Stimulated activated CD8-positive, alpha-beta memory T cell treated with anti-CD3 and anti-CD28 coated beads, Interleukin-4, amount 100 ng/mL, for 4 hours (primary cell): ENCODE measurements around the gene FSTL4.

Experiments used
- DNase-seq, 2 donors: peaks; one replicate each; pipeline ENCODE4 v3.0.0-alpha.2; 2020; ENCODE audit warnings: low read depth in 2 of 2, low spot score in 1 of 2

The FSTL4 gene

DNA sequence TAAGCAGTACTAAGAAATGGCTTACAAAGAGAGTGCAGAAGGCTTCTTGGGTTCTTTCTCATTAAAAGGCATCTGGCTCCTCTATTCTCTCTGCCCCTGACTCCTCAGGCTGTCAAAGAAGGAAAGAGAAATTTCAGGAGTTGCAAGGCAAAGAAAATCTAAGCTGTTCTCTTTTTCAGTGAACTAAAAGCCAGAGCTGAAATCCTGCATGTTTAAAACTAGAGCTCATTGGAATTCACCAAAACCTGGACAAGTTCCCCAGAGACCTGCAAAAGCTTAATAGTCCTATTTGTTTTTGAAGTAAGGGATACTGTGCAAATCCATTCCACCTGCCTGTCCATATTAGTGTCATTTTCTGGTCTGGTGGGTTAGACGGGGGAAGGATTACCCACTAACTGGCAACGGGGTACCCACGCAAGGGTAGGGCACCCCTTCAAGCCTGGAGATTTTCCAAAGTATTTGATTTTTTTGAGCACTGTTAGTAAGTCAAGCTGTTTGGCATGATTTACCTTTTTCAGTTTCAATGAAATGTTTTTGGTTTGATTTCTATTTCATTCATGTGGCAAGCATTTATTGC is 179.3 kb downstream of the FSTL4 start:
- DNase-seq, result no peak

DNA sequence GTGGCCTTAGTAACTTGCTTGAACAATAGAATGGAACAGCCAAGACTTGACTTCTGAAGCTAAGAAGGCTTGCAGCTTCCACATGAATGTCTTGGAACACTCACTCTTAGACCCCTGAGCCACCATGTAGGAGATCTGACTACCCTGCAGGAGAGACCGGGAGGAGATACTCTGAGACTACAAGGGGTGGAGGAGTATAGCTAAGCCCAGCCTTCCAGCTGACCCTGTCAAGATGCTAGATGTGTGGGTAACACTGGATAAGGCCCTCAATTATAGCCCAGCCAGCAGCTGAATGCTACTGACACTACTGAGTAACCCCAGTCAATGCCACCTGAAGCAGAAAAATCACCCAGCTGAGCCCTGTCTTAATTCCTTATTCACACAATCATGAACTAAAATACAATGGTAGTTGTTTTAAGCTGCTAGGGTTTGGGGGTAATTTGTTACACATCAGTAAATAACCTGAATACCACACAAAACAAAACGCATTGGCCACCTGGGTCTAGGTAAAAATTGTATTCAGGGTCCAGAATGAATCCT is 180.9 kb downstream of the FSTL4 start:
- DNase-seq, result no peak

DNA sequence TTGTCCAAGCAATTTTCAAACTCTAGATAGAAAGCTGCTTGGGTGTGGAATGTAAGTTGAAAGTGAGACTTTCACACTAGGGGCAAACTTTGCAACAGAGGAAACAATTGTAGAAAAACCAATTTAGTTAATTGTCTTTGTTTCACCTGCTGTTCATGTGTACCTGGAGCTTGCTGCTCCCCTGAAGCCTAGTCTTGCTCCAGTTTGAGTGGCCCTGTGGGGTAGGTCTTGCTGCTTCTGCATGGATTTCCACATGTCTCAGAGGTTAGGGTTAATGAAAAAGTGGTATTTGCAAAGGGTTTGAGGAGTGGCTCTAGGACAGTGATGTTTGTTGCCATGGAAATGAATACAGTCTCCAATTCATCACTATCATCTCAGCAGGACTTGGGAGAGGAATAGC is 182.2 kb downstream of the FSTL4 start:
- DNase-seq, result no peak

DNA sequence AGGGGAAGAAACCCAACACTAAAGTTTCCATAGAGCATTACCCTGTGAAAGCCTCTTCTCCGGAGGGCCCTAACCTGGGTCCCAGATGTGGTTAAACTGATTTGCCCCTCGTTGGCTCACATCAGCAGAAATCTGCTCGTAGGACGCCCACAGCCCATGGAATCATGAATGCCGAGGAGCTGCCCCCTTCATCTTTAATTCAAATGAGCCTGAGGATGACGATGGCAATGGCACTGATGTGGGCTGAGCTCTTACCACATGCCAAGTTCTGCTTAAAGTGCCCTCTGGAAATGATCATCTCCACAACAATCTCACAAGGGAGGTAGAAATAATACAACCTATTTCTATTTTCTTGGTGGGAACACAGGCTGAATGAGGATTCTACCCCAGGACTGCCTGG is 183.3 kb downstream of the FSTL4 start:
- DNase-seq, result no peak

DNA sequence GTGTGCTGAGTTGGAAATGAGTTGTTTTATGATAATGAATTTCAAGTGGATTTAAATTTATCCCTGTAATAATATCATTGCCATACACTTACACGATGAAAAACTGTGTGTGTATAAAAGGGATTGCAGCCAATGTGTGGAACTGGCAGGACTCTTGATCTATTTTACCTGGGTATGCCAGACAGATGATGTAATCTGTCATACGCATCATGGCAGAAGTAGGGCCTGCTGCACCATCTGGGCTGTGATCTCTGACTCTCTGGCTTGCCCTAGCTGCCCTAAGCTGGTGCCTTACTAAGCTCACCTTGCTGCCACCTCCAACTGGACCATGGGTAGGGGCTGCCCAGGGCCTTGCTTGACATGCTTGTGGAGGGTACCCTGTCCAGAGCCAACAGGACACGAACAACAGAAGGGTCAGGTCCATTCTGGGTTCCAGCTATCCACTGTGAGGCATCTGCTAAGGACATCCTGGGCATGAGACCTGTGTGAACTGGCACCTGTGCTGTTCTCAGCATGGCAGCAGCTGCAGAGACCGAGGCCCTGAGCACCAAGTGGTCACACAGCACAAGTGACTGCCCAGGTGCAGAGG is 184.2 kb downstream of the FSTL4 start:
- no peak for DNase-seq

DNA sequence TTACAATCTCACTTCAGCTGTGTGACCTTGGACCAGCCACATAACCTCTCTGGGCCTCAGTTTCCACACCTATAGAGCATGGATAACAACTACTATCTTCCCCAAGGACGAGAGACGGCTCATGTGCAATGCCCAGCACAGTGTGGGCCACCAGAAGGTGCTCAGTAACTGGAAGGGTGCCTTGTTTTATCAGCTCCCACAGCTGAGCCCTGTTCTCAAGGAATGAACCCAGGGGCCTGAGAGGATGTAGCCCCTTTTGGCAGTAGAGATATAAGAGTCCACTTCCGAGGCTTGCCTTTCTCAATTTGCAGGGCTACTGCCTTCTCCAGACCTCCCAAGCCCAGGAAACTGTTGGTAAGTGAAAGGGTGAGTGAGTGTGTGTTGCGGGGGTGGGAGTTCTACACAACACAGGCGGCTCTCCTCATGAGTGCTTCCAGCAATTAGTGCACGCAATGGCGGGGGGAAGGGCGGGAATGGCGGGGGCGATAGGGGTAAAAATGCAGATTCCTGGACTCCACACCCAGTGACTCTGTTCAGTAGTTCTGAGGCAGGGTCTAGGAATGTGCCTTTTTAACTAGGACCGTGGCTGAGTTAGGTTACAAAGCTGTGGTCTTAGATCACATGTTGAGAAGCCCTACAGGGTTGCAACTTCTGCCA is 185.1 kb downstream of the FSTL4 start:
- DNase-seq, result no peak

DNA sequence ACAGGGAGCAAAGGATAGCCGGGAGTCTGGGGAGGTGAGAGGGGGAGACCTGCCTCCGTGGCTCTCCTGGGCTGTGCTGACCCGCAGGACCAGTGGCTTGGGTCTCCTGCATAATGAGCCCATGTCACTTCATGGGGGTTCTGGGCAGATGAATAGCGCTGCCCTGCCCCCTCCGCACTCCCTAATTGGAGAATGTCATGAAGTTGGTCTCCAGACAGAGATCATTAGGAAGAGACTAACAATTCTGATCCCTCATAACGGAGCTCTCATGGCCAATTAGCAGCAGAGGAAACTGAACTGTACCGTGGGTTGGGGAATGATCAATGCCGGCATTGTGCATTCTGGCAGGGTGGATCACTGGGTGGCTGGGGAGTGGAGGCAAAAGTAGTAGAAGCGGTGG is 186.1 kb downstream of the FSTL4 start:
- no peak for DNase-seq

DNA sequence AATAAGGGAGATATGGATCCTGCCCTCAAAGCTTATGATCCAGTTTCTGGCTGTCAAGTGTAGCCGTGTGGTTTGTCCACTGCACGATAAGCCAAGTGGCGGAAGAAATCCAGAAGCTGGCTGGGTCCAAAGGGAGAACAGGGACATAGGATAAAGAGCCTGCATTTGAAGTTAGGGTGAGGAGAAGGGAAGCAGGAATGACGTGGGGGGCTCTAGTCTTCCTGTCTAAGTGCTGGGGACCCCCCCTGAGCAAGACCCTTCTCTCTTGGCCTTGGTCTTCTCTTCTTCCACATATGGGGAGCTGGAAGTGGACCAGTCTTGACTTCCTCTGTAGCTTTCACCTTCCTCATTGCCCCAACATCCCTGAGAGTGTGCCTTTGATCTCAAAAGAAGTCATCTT is 186.6 kb downstream of the FSTL4 start:
- DNase-seq, result no peak

DNA sequence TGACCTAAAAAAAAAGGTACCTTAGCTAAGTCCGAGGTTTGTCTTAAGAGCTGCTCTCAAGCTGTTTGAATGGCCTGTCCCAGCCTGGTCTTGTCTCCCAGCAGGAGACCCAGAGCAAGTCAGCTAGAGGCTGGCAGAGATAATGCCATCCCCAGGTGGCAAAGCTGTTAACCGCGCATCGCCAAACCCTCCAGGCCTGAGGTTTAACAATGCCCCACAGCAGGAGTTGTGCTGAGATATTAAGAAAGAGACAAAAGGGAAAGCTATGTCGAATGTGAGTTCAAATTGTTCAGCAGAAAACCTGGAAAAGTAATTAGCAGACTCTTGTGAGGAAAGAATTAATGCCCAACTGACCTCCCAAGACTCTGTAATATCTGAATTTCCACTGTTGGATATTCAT is 187.1 kb downstream of the FSTL4 start:
- DNase-seq, result no peak

DNA sequence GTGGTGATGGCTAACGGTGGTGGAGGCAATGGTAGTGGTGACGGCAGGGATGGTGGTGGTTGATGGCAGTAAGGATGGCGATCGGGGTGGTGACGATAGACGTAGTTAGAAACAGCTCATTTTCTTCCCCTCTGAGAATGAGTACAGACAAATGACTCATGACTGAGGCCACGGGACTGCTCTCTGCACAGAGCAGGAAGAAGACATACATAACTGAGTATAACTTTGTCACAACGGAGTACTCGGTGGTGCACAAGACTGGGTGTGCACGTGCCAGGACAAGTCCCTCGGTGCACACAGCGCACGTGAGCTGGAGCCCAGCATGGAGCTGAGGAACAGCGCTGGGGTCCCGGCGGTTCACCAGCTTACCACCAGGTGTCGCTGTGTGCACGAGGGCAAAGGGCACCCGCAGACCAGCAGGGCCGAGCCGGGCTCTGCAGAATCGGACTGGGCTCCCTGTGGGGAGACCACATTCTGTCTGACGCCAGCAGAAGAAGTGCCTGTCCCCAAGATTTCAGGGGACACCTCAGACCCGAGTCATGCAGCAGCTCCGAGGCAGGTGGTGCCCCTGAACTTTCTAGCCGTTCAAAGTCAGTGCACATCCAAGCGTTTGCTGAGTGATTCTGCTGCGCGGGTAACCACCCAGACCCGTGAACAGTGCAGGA is 188.6 kb downstream of the FSTL4 start:
- DNase-seq, result peak; percentile 31 to 37

DNA sequence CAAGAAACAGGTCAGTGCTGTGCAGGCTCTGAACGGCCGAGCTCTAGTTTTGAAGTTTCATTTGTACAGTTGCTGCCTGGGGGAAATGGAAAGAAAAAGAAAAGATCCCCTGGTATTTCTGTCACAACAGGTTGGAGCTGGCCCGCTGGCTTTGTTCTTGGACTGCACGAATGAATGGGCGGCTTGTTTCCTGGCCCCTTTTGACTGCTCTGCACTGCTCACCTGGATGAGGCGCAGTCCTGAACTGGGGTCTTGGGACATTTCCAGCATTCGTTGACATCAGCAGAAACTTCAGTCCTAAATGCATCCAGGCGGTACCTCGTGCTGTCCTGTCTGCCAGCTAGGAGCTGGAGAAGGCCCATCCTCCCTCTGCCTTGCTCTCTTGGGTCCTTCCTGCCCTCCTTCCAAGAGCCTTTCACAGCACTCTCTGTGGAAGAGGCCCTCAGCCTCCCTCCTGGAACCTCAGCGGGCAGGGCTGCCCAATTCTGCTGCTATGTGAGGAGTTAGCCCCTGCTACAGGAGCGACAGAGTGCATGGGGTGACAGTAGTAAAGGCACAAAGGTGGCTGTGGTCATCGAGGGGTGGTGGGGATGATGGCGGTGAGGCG is 189.2 kb downstream of the FSTL4 start:
- no peak for DNase-seq

DNA sequence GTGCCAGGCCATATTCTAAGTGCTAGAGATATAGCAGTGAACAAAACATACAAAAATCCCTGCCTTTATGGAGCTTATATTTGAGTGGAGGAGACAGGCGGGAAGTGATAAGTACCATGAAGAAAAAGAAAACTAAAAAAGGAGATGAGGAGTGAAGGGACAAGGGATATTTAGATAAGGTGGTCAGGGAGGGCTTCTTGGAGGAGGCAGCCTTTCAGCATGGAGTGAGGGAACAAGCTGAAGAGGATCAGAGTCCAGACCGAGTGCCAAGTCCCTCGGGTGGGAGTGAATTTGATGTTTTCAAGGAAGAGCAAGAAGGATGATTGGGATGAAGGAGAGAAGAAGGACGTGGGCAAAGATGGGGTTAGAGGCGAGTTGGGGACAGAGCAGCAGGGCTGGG is 190.5 kb downstream of the FSTL4 start:
- DNase-seq, result no peak

DNA sequence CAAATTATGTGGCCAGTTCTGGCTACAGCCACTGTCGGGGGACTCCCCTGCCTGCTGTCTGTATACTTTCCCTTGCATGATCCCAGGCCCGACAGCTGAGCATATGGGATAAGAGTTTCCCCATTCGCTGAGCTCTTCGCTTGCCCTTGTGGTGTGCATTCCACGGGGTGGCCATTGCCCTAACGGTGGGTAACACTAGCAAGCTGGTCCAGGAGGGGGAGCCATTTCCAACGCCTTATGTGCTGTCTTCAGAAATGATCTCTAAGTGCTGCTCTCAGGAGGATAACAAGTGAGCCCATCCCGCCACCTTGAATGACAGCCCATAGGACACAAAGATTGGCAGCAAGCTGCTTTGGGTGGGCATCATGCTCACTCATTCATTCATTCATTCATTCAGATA is 190.9 kb downstream of the FSTL4 start:
- no peak for DNase-seq

DNA sequence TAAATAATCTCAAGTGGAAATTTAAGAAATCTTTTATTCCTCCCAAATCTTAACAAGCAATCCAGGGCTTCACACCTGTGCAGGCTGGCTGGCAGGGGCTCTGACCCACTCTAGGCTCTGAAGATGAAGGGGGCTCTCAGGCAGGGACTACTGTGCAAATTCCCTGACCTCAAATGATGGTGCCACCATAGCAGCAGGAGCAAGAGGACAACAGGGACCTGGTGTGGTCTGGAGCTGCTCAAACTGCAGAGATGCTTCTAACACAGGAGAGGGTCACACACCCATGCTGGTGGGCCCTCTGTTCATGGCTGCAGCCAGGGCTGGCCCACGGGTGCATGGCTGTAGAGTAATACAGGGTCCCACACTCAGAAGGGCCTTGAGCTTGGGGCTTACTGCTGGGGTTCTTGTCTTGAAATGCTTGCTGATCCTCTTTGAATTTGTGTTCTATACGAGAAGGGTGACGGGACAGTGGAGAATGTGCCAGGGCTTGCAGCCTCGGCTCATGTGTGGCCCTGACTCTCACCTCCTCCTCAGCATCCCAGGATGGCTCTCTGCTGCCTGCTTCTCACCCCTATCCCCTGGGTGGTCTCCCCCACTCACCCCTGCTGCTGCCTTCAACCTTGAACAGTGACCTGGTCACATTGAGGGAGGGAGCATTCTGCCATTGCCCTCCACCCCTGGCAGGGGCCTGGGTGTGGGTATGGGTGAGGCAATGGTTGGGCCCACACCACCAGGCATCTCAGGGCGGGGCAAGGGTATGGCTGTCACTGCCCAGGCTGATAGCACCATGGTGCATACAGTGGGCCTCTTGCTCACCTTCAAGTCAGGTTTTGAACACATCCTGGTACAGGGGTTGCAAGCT is 191.7 kb downstream of the FSTL4 start:
- no peak for DNase-seq

DNA sequence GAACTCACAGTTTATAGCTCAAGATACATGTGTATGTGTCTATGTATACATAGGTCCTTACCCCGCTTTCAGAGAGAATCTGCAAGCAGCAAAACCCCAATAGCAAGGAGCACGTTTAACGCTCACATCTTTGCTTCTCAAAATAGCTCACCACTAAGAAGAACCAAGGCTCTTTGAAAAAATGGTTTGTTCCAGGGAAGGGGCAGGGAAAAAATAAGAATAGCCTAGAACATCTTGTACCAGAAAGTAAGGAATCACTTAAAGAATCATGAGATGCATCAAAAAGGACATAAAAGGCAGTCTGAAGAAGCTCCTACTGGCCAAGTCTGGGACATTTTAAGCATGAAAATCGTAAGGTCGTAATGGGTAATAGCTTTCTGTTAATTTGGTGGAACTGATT is 196.4 kb downstream of the FSTL4 start:
- no peak for DNase-seq

DNA sequence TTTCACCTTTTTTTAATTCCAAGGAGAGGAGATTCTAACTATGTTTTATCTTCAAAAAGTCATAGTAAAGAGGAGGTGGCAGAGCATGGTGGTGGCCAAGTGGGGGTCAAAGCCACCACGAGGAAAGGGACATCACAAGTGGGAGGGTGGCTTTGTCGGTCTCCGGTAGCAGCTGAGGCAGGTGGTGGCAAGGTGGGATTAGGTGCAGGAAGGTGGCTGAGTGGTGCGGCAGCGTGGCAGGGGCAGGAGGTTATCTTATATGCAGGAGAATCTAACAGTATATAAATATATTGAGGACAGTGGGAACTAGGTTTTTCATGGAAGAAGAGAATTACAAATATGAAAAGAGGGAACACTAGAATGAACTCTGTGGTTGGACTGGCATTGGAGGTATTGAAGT is 196.8 kb downstream of the FSTL4 start:
- no peak for DNase-seq

DNA sequence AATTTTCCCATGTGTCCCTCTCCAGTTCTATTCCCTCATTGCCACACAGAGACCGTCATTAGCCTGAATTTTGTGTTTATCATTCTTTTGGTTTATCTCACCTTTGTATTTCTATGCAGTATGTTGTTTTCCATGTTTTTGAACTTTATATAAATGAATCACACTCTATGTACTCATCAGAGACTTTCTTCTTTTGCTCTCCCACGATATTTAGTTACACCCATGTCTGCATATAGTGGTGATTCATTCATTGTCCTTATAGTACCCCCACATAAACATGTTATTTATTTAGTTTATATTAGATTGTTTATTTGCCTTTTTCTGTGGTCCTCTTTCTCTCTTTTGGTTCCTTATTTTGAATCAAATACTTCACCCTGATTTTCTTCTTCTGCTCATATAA is 199.7 kb downstream of the FSTL4 start:
- no peak for DNase-seq

DNA sequence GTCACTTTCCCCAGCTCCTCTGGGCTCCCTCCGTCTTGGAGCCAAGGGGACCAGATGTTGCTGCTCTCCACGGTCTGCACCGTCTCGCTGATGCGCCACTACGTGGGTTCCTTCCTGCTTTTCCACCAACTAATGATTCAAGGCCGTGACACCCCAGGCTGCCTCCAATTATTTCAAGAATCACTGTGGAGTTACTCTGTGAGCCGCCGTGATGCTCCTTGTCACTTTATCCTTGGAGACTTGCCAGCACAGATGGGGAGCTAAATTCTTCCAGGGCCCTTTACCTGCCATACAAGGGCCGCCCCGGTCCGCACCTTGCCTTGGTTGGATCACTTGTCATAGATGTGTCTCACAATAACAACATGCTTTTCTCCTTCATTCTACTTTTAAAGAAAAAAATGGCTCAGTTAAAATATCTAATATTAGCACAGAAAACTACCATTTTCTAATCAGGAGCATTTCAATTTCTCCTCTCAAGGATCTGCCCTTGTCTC is 202.0 kb downstream of the FSTL4 start:
- DNase-seq, result no peak

DNA sequence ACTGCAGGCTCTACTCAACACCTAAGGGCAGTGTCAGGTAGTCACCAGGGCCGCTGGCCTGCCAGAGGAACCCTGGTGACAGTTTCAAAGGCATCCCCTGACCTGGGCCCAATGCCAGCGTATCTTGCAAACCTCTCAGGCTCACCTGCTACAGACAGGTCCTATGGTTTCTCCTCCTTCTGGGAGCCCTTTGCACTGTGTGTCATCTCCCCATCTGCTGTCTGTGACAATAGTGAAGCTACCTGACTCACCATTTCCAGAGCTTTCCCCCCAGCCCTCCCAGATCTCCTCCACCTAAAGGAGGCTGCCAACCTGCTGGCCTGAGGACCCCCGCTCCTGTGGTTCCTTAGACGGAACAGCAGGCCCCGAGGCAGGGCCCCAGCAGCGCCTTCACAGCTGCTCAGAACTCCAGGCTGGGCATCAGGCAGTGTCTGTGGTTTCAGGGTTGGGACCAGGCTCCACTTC is 203.1 kb downstream of the FSTL4 start:
- DNase-seq, result no peak

DNA sequence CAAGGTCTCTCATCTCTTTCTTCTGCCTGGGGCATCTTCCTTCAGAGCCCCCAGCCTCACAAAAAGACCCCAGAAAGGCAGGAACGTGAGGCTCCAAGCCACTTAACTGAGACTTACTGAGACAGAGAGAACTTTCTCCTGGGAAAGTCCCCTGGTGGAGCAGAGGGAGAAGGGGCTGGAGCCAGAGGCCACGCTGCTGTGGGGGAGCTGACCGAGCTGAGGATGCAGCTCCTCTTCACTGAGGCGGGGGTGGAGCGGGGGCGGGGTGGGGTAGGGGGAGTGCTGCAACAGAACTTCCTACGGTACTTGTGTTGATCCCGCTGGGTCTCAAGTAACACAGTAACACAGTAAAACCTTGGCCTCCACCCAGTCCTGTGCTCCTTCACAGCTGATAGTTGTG is 204.0 kb downstream of the FSTL4 start:
- no peak for DNase-seq
